Activated T-cell treated with anti-CD3 and anti-CD28 coated beads, Interleukin-2, amount 50 U/mL, for 72 hours (primary cell): ENCODE results near the gene GRB10. TPM values are rescaled to one million over a fixed set of nuclear protein-coding genes. Genes with fewer than 3 reads are reported as not detected.

Experiments
- ATAC-seq, 2 donors: fragments of 150-1000 bp; cut with Tn5 transposase; replicated peaks in 1 of 2; 2 replicates each; pipeline ENCODE4 v1.10.0; 2021; ENCODE audit warnings: moderate library complexity in 2 of 2, mild to moderate bottlenecking in 1 of 2
- DNase-seq, 2 donors: peaks; one replicate each; pipeline ENCODE4 v3.0.0; 2021 to 2022; ENCODE audit warnings: mixed read lengths in 1 of 2
- H3K27ac Mint-ChIP-seq: one replicate; pipeline ENCODE4 v1.8.0; 2022; ENCODE audit warnings: mild to moderate bottlenecking, moderate library complexity, mixed read lengths
- H3K27me3 Mint-ChIP-seq: one replicate; pipeline ENCODE4 v1.8.0; 2022; ENCODE audit warnings: low read depth, mixed read lengths
- H3K36me3 Mint-ChIP-seq, 2 donors: one replicate each; pipeline ENCODE4 v1.8.0; 2022; ENCODE audit warnings: mixed read lengths in 2 of 2, mild to moderate bottlenecking in 1 of 2; ENCODE audit not compliant: insufficient read depth in 2 of 2
- H3K4me1 Mint-ChIP-seq: one replicate; pipeline ENCODE4 v1.8.0; 2022; ENCODE audit warnings: low read depth, mixed read lengths
- H3K4me3 Mint-ChIP-seq, 2 donors: one replicate each; pipeline ENCODE4 v1.8.0; 2022; ENCODE audit warnings: mild to moderate bottlenecking in 2 of 2, mixed read lengths in 2 of 2, moderate library complexity in 2 of 2
- H3K9me3 Mint-ChIP-seq, 2 donors: one replicate each; pipeline ENCODE4 v1.8.0; 2022; ENCODE audit warnings: mixed read lengths in 2 of 2
- total RNA-seq, 2 donors: library from RNA; stranded (reverse); gene quantifications; one replicate each; pipeline ENCODE4 v1.2.3, GENCODE V29; 2022

Gene GRB10
- total RNA-seq, 2 donors from 2014 or later, result 18.4 to 21.0 TPM

GRCh38 chr7:50696810-50697582 lies 85.7 kb downstream of the GRB10 start:
- H3K27ac Mint-ChIP-seq, result no peak overlapping the region
- no peak for DNase-seq
- no peaks in the 10 kb centered on the region for H3K27me3 Mint-ChIP-seq
- no peaks in the 10 kb centered on the region for H3K36me3 Mint-ChIP-seq
- no peak for ATAC-seq
- H3K4me1 Mint-ChIP-seq, result peaks cover 12% of the 10 kb centered on the region
- no peaks in the 10 kb centered on the region for H3K9me3 Mint-ChIP-seq
- no peak overlapping the region for H3K4me3 Mint-ChIP-seq

GRCh38 chr7:50695026-50695425 lies 87.7 kb downstream of the GRB10 start:
- ATAC-seq (no peak), DNase-seq (no peak)
- Mint-ChIP-seq H3K4me3 (no peak overlapping the region), H3K4me1 (peaks cover under 1% of the 10 kb centered on the region), H3K9me3 (no peaks in the 10 kb centered on the region), H3K27me3 (no peaks in the 10 kb centered on the region), H3K27ac (no peak overlapping the region), H3K36me3 (no peaks in the 10 kb centered on the region)

GRCh38 chr7:50693455-50694130 lies 89.1 kb downstream of the GRB10 start:
- H3K27ac Mint-ChIP-seq, result no peak overlapping the region
- H3K27me3 Mint-ChIP-seq, result no peaks in the 10 kb centered on the region
- no peaks in the 10 kb centered on the region for H3K4me1 Mint-ChIP-seq
- ATAC-seq (no peak), DNase-seq (no peak)
- H3K4me3 Mint-ChIP-seq, result no peak overlapping the region
- H3K36me3 Mint-ChIP-seq, result no peaks in the 10 kb centered on the region
- no peaks in the 10 kb centered on the region for H3K9me3 Mint-ChIP-seq

GRCh38 chr7:50690541-50691011 lies 92.1 kb downstream of the GRB10 start:
- Mint-ChIP-seq H3K9me3 (no peaks in the 10 kb centered on the region), H3K27me3 (no peaks in the 10 kb centered on the region), H3K27ac (no peak overlapping the region), H3K36me3 (no peaks in the 10 kb centered on the region), H3K4me3 (no peak overlapping the region), H3K4me1 (no peaks in the 10 kb centered on the region)
- ATAC-seq, result no peak
- no peak for DNase-seq

GRCh38 chr7:50688226-50688590 lies 94.5 kb downstream of the GRB10 start:
- DNase-seq, result no peak
- Mint-ChIP-seq H3K4me3 (no peak overlapping the region), H3K27ac (no peak overlapping the region), H3K4me1 (no peaks in the 10 kb centered on the region), H3K36me3 (no peaks in the 10 kb centered on the region), H3K27me3 (no peaks in the 10 kb centered on the region), H3K9me3 (no peaks in the 10 kb centered on the region)
- no peak for ATAC-seq

GRCh38 chr7:50687575-50688225 lies 95.0 kb downstream of the GRB10 start:
- ATAC-seq, result no peak
- H3K4me3 Mint-ChIP-seq, result no peak overlapping the region
- DNase-seq, result no peak
- no peak overlapping the region for H3K27ac Mint-ChIP-seq
- no peaks in the 10 kb centered on the region for H3K4me1 Mint-ChIP-seq
- H3K27me3 Mint-ChIP-seq, result no peaks in the 10 kb centered on the region
- no peaks in the 10 kb centered on the region for H3K9me3 Mint-ChIP-seq
- H3K36me3 Mint-ChIP-seq, result no peaks in the 10 kb centered on the region

- Mint-ChIP-seq H3K27me3 (no peaks in the 10 kb centered on the region), H3K27ac (no peak overlapping the region), H3K4me1 (no peaks in the 10 kb centered on the region), H3K4me3 (no peak overlapping the region), H3K9me3 (no peaks in the 10 kb centered on the region), H3K36me3 (no peaks in the 10 kb centered on the region)
- DNase-seq (no peak), ATAC-seq (no peak)
These were observed 95.6 kb downstream of the GRB10 start for GRCh38 chr7:50687096-50687495.

GRCh38 chr7:50685135-50686065 lies 97.3 kb downstream of the GRB10 start:
- no peak for ATAC-seq
- H3K27me3 Mint-ChIP-seq, result no peaks in the 10 kb centered on the region
- no peak overlapping the region for H3K4me3 Mint-ChIP-seq
- DNase-seq, result no peak
- no peaks in the 10 kb centered on the region for H3K9me3 Mint-ChIP-seq
- H3K4me1 Mint-ChIP-seq, result no peaks in the 10 kb centered on the region
- H3K36me3 Mint-ChIP-seq, result no peaks in the 10 kb centered on the region
- H3K27ac Mint-ChIP-seq, result no peak overlapping the region

GRCh38 chr7:50684713-50685075 lies 98.0 kb downstream of the GRB10 start:
- DNase-seq (no peak), ATAC-seq (no peak)
- Mint-ChIP-seq H3K36me3 (no peaks in the 10 kb centered on the region), H3K4me3 (no peak overlapping the region), H3K27ac (no peak overlapping the region), H3K4me1 (no peaks in the 10 kb centered on the region), H3K9me3 (no peaks in the 10 kb centered on the region), H3K27me3 (no peaks in the 10 kb centered on the region)

- Mint-ChIP-seq H3K27me3 (no peaks in the 10 kb centered on the region), H3K9me3 (no peaks in the 10 kb centered on the region), H3K27ac (no peak overlapping the region), H3K4me3 (no peak overlapping the region), H3K36me3 (no peaks in the 10 kb centered on the region), H3K4me1 (no peaks in the 10 kb centered on the region)
- ATAC-seq (no peak), DNase-seq (no peak)
These were observed 98.5 kb downstream of the GRB10 start for GRCh38 chr7:50684011-50684712.

GRCh38 chr7:50682573-50682972 lies 100.1 kb downstream of the GRB10 start:
- Mint-ChIP-seq H3K36me3 (no peaks in the 10 kb centered on the region), H3K27me3 (no peaks in the 10 kb centered on the region), H3K4me3 (no peak overlapping the region), H3K27ac (no peak overlapping the region), H3K4me1 (no peaks in the 10 kb centered on the region), H3K9me3 (no peaks in the 10 kb centered on the region)
- DNase-seq (no peak), ATAC-seq (no peak)

- Mint-ChIP-seq H3K27ac (no peak overlapping the region), H3K4me3 (no peak overlapping the region), H3K9me3 (no peaks in the 10 kb centered on the region), H3K27me3 (no peaks in the 10 kb centered on the region), H3K4me1 (no peaks in the 10 kb centered on the region), H3K36me3 (no peaks in the 10 kb centered on the region)
- DNase-seq, result no peak
- ATAC-seq, result no peak
These were observed 100.6 kb downstream of the GRB10 start for GRCh38 chr7:50682079-50682478.
